Activated CD4-positive, alpha-beta T cell treated with anti-CD3 and anti-CD28 coated beads, Interleukin-2, Interleukin-4, amounts not matched to agents 100 ng/mL and 50 ng/mL, durations not matched to agents 16 hours and 8 hours (primary cell): ENCODE measurements around the gene PREB.

ENCODE experiments used
- DNase-seq: peaks from one replicate; pipeline ENCODE4 v3.0.0-alpha.2; 2020; ENCODE audit warnings: low spot score

PREB gene

DNA sequence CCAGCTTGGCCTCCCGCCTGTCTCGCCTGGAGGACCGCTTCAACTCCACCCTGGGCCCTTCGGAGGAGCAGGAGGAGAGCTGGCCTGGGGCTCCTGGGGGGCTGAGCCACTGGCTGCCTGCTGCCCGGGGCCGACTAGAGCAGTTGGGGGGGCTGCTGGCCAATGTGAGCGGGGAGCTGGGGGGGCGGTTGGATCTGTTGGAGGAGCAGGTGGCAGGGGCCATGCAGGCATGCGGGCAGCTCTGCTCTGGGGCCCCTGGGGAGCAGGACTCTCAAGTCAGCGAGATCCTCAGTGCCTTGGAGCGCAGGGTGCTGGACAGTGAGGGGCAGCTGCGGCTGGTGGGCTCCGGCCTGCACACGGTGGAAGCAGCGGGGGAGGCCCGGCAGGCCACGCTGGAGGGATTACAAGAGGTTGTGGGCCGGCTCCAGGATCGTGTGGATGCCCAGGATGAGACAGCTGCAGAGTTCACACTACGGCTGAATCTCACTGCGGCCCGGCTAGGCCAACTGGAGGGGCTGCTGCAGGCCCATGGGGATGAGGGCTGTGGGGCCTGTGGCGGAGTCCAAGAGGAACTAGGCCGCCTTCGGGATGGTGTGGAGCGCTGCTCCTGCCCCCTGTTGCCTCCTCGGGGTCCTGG, 51.5 kb downstream of the PREB start:
- no peak for DNase-seq

DNA sequence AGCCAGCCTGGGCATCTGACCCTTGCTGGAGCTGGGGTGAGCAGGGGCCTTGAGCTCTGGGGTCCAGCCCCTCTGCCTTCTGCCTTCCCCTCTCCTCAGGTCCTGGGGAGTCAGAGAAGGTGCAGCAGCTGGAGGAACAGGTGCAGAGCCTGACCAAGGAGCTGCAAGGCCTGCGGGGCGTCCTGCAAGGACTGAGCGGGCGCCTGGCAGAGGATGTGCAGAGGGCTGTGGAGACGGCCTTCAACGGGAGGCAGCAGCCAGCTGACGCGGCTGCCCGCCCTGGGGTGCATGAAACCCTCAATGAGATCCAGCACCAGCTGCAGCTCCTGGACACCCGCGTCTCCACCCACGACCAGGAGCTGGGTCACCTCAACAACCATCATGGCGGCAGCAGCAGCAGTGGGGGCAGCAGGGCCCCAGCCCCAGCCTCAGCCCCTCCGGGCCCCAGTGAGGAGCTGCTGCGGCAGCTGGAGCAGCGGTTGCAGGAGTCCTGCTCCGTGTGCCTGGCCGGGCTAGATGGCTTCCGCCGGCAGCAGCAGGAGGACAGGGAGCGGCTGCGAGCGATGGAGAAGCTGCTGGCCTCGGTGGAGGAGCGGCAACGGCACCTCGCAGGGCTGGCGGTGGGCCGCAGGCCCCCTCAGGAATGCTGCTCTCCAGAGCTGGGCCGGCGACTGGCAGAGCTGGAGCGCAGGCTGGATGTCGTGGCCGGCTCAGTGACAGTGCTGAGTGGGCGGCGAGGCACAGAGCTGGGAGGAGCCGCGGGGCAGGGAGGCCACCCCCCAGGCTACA, 52.3 kb downstream of the PREB start:
- no peak for DNase-seq
